BJ (cell line): ENCODE measurements around the gene ATOH8. TPM values are rescaled to one million over a fixed set of nuclear protein-coding genes. Genes with fewer than 3 reads are reported as not detected.

Source experiments
- CTCF ChIA-PET: fragments of 350-600 bp; formaldehyde crosslinking; extraction: SDS; loops from one replicate; lab custom pipeline; 2021; ENCODE audit warnings: antibody characterized with exemption, inconsistent platforms; lab: Yijun Ruan, JAX
- POLR2A ChIA-PET: fragments of 300-600 bp; sonication (Branson Sonifier 250); formaldehyde crosslinking; extraction: SDS; loops from one replicate; lab custom pipeline; 2021; ENCODE audit warnings: antibody characterized with exemption; lab: Charles Lee
- DNase-seq: peaks from one replicate; pipeline ENCODE4 v3.0.0-alpha.2; 2011; ENCODE audit warnings: low read depth
- H3K27me3 ChIP-seq: 2 replicates; pipeline ENCODE4 v1.6.0; 2011; ENCODE audit warnings: low read length; ENCODE audit not compliant: control insufficient read depth, insufficient read depth
- H3K36me3 ChIP-seq: 2 replicates; pipeline ENCODE4 v1.5.1; 2011; ENCODE audit warnings: low read length; ENCODE audit not compliant: control insufficient read depth, insufficient read depth
- H3K4me3 ChIP-seq: 2 replicates; pipeline ENCODE4 v1.5.1; 2011; ENCODE audit warnings: low read depth, mild to moderate bottlenecking, control low read depth, low read length
- polyA plus RNA-seq: library from polyadenylated mRNA; depleted of rRNA; stranded (reverse); fragments of >200 nt; gene quantifications from 2 replicates; pipeline ENCODE4 v1.2.3, GENCODE V29; 2011
- TF ChIP-seq, protein P1 (sequence below): IDR thresholded peaks from 2 replicates; pipeline ENCODE4 v1.5.1; 2011; ENCODE audit warnings: low read depth, mild to moderate bottlenecking, control low read depth, inconsistent platforms, low read length, moderate library complexity; ENCODE audit not compliant: insufficient read depth

Gene ATOH8
- polyA plus RNA-seq, 1 experiment, result 19.5 TPM

DNA sequence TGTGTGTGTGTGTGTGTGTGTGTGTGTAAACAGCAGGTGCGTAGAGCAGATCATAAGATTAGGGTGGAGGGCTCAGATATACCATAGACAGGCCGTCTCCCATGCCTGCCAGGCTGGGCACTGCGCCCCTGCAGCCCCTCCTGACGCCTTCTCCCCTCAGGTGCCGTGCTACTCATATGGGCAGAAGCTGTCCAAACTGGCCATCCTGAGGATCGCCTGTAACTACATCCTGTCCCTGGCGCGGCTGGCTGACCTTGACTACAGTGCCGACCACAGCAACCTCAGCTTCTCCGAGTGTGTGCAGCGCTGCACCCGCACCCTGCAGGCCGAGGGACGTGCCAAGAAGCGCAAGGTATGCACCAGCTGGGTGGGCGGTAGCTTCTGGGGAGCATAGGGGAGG is 10.0 kb downstream of the ATOH8 start:
- Histone ChIP-seq H3K36me3 (peaks cover 7% of the 10 kb centered on the region), H3K4me3 (no peak overlapping the region), H3K27me3 (no peaks in the 10 kb centered on the region)
- no peak for DNase-seq
- TF ChIP-seq, protein P1, sequence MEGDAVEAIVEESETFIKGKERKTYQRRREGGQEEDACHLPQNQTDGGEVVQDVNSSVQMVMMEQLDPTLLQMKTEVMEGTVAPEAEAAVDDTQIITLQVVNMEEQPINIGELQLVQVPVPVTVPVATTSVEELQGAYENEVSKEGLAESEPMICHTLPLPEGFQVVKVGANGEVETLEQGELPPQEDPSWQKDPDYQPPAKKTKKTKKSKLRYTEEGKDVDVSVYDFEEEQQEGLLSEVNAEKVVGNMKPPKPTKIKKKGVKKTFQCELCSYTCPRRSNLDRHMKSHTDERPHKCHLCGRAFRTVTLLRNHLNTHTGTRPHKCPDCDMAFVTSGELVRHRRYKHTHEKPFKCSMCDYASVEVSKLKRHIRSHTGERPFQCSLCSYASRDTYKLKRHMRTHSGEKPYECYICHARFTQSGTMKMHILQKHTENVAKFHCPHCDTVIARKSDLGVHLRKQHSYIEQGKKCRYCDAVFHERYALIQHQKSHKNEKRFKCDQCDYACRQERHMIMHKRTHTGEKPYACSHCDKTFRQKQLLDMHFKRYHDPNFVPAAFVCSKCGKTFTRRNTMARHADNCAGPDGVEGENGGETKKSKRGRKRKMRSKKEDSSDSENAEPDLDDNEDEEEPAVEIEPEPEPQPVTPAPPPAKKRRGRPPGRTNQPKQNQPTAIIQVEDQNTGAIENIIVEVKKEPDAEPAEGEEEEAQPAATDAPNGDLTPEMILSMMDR, result no peak
- POLR2A ChIA-PET, result no interaction called here
- CTCF ChIA-PET, result interaction anchor here (0.6 to 6.4 kb wide), 5 partner anchors 10 to 95 kb away, joined by 3 to 44 read pairs (median 3); partner anchors contain the start of gene ATOH8

DNA sequence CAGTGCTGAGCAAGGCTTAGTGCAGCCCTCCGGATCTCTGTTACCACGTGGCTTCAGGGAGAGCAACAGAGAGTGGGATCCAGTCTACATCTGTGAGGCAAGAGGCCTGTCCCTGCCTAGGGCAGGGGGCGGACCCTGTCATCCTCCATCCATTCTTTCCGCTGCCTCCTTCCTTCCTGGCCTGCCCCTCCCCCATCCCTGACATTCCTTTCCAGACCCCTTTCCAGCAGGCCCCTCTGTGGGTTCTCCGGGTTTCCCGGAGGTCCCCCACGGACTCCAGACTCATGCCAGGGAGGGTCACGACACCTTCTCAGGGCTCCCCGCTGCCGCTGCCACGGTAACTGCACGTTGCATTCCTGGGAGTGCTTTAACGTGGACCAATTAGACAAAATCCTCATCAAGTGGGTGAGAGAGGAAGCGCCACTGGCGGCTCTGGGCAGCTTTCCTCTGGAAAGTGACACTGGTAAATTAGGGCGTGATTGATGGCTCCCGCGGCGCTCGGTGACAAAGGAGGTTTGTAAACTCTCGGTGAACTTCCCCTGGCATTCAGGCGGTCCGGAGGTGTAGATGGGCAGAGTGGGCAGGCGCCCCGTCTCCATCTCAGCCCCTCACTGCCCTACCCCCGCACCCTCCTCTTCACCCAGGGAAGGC is 11.4 kb downstream of the ATOH8 start:
- DNase-seq, result no peak
- CTCF ChIA-PET, result interaction anchor here (1.4 to 1.6 kb wide), 2 partner anchors 13 to 49 kb away, joined by 3 to 5 read pairs; no protein-coding TSS in a partner anchor
- Histone ChIP-seq H3K27me3 (no peaks in the 10 kb centered on the region), H3K36me3 (peaks cover 6% of the 10 kb centered on the region), H3K4me3 (no peak overlapping the region)
- TF ChIP-seq, protein P1, result no peak
- POLR2A ChIA-PET, result no interaction called here

DNA sequence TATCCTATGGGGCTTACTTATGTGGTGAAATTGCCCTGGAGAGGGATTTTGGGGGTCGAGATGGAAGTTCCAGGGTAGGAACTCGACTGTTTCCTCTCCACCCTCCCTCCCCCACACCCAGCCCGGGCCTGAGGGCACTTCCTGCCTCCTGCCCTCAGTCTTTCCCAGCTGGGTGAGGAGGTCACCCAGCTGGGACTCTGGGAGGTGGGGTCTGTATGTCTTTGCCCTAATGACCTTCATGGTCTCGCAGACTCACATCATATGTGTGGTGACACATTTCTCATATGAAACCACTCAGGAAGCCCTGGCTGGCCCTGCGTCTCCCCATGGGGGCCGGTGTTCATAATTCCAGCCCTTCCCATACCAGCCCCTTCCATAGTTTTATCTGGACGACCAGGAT is 12.4 kb downstream of the ATOH8 start:
- ChIA-PET CTCF (interaction anchor here (1.0 to 1.4 kb wide), 2 partner anchors 16 to 48 kb away, joined by 3 to 4 read pairs; no protein-coding TSS in a partner anchor), POLR2A (no interaction called here)
- DNase-seq, result no peak
- Histone ChIP-seq H3K27me3 (no peaks in the 10 kb centered on the region), H3K4me3 (no peak overlapping the region), H3K36me3 (peaks cover 6% of the 10 kb centered on the region)
- TF ChIP-seq, protein P1, result no peak

DNA sequence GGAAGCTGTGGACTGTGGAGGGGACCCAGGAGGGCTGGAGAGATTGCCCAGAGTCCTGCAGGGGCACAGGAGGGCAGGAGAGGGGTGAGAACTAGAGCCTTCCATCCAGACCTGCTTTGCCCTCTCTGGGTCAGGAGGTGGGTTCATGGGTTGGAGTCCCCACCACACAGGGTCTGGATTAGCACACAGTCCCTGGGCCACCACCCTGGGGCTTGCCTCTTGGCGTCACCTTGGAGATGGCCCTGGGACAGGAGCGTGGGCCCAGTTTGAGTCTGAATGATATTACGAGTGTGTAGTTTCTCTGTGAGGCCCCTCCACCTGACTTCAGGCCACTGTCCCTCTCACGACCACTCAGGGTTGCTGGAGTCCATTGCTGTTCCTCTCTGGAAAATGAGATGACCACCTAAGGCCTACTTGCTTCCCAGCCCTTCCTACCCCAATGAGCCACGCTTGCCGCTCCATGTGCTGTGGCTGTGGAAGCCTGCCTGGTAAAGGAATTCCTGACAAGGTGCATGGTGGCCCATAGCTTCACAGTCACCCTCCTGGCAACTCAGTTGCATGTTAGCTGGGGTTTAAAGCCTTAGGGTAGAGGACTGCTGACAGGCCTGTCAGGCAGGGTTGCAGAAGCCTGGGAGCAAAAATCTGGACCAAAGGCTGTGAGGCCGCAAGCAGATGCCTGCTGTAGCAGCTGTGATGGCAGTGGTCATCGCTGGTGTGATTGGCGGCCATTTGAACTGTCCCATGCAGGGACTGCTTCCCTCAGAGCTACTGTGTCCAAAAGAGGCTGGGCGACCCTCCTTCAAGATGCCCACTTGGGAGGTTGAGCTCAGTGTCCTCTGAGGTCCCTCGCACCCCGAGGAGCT is 14.2 kb downstream of the ATOH8 start:
- H3K36me3 ChIP-seq, result peaks cover 6% of the 10 kb centered on the region
- H3K27me3 ChIP-seq, result no peaks in the 10 kb centered on the region
- ChIA-PET CTCF (interaction anchor here (0.6 to 5.8 kb wide), 5 partner anchors 8 to 131 kb away, joined by 3 to 65 read pairs (median 4); partner anchors contain the start of gene ATOH8), POLR2A (no interaction called here)
- DNase-seq, result no peak
- H3K4me3 ChIP-seq, result no peak overlapping the region
- TF ChIP-seq, protein P1, result no peak

DNA sequence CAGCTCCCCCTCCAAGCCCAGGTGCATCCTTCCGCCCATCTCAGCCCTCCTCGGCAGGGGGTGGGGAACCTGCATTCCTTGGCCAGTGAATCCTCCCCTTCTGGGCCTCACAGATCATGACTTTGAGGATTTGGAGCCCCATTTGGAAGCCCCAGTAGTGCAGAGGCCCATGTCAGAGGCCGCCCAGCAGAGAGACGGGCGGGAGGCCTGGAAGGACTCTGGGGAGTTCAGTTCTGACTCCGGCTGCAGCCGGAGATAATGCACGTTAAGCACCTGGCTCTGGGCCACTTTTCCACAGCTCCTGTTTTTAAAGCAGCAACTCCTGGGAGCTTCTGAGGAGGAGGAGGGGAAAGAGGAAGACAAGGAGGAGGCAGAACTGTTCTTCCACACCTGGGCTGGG is 14.9 kb downstream of the ATOH8 start:
- TF ChIP-seq, protein P1, result no peak
- DNase-seq, result no peak
- Histone ChIP-seq H3K36me3 (peaks cover 6% of the 10 kb centered on the region), H3K4me3 (no peak overlapping the region), H3K27me3 (no peaks in the 10 kb centered on the region)
- ChIA-PET CTCF (interaction anchor here (1.0 to 5.8 kb wide), 6 partner anchors 7 to 46 kb away, joined by 3 to 65 read pairs (median 4); partner anchors contain the start of gene ATOH8), POLR2A (no interaction called here)
